Fibroblast of villous mesenchyme (primary cell): ENCODE results near the gene ATXN10. TPM values are rescaled to one million over a fixed set of nuclear protein-coding genes. Genes with fewer than 3 reads are reported as not detected.

ENCODE experiments used
- DNase-seq: peaks from one replicate; pipeline ENCODE4 v3.0.0-alpha.2; 2010; ENCODE audit warnings: low read depth
- H3K4me3 ChIP-seq: 2 replicates; pipeline ENCODE4 v1.5.1; 2011; ENCODE audit warnings: low read depth, mild to moderate bottlenecking, low read length
- CTCF ChIP-seq: IDR thresholded peaks from 2 replicates; pipeline ENCODE4 v1.5.1; 2012; ENCODE audit warnings: low read depth, mild to moderate bottlenecking, low read length; ENCODE audit not compliant: insufficient read depth
- total RNA-seq: library from RNA; depleted of rRNA; stranded (reverse); fragments of >200 nt; gene quantifications from 2 replicates; pipeline ENCODE4 v1.2.3, GENCODE V29; 2012

ATXN10 gene
- total RNA-seq, 1 donor, result 190 TPM

DNA sequence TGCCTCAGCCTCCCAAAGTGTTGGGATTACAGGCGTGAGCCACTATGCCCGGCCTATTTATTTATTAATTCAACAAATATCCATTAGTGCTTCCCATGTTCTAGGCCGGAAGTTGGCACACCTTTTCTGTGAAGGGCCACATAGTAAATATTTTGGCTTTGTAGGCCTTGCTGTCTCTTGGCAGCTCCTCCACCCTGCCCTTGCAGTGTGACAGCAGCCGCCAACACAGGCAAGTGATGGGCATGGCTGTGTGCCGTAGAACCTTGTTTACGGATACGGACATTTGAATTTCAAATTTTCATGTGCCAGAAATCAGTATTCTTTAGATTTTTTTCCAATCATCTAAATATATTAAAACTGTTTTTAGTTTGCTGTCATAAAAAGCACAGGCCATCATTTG, 165.9 kb downstream of the ATXN10 start:
- no peak for TF ChIP-seq CTCF
- H3K4me3 ChIP-seq, result no peak overlapping the region
- DNase-seq, result no peak

DNA sequence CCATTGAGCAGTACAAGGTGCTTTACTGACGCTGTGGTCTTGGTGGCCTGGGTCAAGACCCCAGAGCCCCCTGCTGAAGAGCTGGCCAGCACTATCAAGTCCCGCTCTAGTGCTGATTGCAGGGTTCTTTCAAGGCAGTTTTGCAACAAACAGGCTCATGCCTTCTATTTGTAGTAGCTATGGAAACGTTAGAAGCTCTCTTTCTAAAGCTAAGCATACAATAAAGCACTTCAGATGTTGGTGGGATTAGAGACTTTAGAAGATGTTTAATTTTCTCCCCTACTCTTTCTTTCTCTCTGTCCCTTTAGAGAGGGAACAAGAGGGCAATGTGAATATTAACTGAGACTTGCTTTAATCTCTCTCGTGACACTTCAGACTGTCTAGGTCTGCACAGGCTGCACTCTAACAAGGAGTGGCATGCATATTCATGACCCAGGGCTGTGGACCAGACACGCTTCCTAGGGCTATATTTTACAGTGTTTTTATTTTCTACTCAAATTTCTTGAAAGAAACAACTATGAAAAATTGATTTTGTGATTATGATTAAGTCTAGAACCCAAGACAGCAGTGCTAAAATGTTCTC, 166.8 kb downstream of the ATXN10 start:
- TF ChIP-seq CTCF, result no peak
- no peak overlapping the region for H3K4me3 ChIP-seq
- DNase-seq, result no peak

GRCh38 chr22:45840483-45840882, 168.8 kb downstream of the ATXN10 start:
- TF ChIP-seq CTCF, result no peak
- H3K4me3 ChIP-seq, result no peak overlapping the region
- DNase-seq, result no peak

- DNase-seq, result peak; percentile 18
- TF ChIP-seq CTCF, result no peak
- H3K4me3 ChIP-seq, result no peak overlapping the region
These were observed 170.8 kb downstream of the ATXN10 start for GRCh38 chr22:45842291-45842991.

DNA sequence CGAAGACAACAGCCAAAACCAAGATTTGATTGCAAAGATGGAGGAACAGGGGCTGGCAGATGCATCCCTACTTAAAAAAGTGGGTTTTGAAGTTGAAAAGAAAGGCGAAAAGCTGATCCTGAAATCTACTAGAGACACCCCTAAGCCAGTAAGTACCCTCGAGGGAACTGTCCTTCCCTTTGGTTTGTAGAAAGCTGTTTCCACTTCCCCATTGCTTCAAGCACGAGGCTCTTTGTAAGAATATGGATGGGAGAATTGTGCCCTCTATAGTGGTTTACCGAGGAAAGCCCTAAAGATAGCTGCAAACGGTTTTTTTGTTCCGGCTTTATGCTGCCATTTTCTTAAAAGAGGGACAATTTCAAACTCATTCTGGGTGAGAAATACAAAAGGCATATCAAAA, 171.4 kb downstream of the ATXN10 start:
- no peak for DNase-seq
- no peak for TF ChIP-seq CTCF

GRCh38 chr22:45843986-45844385, 172.4 kb downstream of the ATXN10 start:
- H3K4me3 ChIP-seq, result no peak overlapping the region
- DNase-seq, result no peak
- TF ChIP-seq CTCF, result no peak

More for the DNA sequence above, 171.4 kb downstream of the ATXN10 start:
- no peak overlapping the region for H3K4me3 ChIP-seq
